Middle frontal gyrus (tissue), 1 donor: ENCODE measurements around the gene GUCY2D.
"Not testable (repeated sequence)": the region's sequence is repeated elsewhere in the genome, so short reads cannot be mapped to it uniquely, and the experiment has no call there.

Experiments
- DNase-seq: peaks from one replicate; pipeline ENCODE4 v3.0.0-alpha.2; 2015; ENCODE audit warnings: low spot score; ENCODE audit errors: extremely low spot score

GUCY2D gene

DNA sequence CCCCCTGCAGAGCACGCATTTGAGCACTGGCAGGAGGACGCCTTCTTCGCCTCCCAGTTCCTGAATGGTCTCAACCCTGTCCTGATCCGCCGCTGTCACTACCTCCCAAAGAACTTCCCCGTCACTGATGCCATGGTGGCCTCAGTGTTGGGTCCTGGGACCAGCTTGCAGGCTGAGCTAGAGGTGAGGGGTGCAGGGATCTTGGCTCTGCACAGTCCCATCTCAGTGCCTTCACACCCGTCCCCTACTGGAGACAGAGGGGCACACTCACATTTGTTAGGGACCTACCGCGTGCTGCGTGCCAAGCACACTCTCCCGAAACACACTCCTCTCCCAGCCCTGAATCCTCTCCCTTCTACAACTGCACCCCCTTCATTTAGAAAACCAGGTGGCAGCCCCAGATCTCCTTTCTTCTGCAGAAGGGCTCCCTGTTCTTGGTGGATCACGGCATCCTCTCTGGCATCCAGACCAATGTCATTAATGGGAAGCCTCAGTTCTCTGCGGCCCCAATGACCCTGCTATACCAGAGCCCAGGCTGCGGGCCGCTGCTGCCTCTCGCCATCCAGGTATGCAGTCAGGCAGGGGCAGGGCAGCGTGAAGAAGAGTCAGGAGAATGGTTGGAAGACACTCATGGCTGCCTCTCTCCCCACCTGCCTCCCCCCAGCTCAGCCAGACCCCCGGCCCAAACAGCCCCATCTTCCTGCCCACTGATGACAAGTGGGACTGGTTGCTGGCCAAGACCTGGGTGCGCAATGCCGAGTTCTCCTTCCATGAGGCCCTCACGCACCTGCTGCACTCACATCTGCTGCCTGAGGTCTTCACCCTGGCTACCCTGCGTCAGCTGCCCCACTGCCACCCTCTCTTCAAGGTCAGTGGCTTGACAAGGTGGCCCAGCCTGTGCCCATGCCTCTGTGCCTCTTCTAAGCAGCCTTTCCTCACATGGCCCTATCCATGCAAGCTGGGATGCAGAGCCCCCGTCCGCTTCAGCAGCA lies 42.7 kb downstream of the GUCY2D start:
- DNase-seq: no peak

- DNase-seq: no peak
These were observed 44.0 kb downstream of the GUCY2D start for GRCh38 chr17:8046306-8046928.

DNA sequence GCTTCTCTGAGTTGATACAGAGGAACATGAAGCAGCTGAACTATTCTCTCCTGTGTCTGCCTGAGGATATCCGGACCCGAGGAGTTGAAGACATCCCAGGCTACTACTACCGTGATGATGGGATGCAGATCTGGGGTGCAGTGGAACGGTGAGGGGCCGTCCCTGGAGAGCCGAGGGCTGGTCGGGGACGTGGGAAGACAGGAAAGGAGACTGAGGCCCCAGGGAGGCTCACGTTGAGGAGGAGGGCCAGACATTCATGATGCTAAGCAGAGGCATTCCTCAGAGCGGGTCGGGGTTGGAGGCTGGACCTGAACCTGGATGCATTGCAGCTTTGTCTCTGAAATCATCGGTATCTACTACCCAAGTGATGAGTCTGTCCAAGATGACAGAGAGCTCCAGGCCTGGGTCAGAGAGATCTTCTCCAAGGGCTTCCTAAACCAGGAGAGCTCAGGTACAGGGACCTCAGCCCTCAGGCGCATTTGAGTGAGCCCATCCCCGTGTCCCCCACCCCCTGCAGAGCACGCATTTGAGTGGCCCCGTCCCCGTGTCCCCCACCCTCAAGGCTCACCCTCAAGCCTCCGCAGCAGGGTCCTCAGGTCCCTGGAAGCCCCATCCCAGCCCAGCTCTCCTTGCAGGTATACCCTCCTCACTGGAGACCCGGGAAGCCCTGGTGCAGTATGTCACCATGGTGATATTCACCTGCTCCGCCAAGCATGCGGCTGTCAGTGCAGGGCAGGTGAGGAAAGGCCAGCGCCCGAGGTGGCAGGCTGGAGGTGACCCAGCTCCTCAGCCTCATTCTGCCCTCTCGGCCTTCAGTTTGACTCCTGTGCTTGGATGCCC lies 44.7 kb downstream of the GUCY2D start:
- DNase-seq: no peak

- no peak for DNase-seq
These were observed 45.3 kb downstream of the GUCY2D start for GRCh38 chr17:8047769-8048110.

DNA sequence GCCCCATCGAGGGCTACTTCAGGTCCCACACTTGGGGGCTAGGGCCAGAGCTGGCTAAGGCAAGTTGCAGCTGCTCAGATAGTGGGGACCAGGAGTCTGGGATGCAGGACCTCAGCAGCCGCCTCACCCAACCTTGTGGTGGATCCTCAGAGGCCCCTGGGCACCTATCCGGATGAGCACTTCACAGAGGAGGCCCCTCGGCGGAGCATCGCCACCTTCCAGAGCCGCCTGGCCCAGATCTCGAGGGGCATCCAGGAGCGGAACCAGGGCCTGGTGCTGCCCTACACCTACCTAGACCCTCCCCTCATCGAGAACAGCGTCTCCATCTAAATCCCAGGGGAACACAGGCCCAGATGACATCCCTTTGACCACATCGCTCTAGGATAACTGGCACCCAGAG lies 45.8 kb downstream of the GUCY2D start:
- DNase-seq: no peak

DNA sequence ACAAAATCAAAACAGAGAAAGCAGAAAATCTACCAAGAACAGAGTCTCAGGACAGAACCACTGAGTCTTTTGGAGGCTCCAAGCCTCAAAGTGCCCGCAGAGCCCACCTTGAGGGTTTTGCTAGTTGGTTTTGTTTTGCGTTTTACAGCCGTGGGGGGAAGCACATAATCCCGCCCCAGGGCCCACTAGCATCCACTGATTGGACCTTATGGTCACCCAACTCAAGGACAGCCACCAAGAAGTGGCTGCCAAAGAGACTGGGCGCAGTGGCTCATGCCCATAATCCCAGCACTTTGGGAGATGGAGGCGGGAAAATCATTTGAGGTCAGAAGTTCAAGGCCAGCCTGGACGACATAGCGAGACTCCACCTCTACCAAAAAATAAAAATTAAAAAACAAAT lies 46.3 kb downstream of the GUCY2D start:
- no peak for DNase-seq

GRCh38 chr17:8051831-8052230 lies 49.4 kb downstream of the GUCY2D start:
- no peak for DNase-seq

DNA sequence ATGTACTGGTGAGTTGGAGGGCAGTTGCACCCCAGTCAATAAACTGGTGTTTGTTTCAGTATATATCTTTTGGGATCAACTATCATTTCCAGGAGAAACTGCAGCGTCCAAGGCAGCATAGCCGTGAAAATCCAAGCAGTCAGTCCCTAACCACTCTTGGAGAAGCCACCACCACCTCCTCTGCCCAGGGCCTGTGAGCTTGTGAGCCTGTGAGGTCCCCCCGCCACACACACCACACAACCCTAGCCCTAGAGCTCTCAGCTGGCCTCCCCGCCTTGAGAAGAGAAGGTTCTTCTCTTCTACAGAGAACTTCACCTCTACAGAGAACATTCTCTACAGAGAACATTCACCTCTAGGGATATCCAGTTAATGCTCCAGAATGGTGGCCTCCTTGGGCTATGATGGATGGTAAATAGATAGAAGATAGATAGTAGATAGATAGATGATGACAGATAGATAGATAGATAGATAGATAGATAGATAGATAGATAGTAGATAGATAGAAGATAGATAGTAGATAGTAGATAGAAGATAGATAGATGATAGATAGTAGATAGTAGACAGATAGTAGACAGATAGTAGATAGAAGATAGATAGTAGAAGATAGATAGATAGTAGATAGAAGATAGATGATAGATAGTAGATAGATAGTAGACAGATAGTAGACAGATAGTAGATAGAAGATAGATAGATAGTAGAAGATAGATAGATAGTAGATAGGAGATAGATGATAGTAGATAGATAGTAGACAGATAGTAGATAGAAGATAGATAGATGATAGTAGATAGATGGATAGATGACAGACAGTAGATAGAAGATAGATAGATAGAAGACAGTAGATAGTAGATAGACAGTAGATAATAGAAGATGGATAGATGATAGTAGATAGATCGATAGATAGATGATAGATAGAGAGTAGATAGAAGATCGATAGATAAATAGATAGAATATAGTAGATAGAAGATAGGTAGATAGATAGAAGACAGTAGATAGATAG lies 50.1 kb downstream of the GUCY2D start:
- no peak for DNase-seq

DNA sequence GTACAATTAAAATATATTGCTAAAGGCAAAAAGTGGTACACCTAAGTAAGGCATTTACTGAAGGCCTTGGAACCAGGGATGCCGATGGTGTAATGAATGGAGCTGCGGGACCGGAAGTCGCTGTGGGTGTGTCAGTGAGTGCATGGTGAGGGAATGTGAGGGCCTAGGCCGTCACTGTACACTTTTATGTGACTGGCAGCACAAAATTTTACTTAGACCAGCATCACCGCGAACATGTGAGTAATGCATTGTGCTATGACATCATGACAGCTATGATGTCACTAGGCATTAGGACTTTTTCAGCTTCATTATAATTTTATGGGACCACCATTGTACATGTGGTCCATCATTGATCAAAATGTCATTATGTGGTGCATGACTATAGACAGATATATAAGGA lies 51.2 kb downstream of the GUCY2D start:
- no peak for DNase-seq

- no peak for DNase-seq
These were observed 53.4 kb downstream of the GUCY2D start for GRCh38 chr17:8055851-8056231.

- DNase-seq: no peak
These were observed 54.0 kb downstream of the GUCY2D start for GRCh38 chr17:8056232-8056975.

DNA sequence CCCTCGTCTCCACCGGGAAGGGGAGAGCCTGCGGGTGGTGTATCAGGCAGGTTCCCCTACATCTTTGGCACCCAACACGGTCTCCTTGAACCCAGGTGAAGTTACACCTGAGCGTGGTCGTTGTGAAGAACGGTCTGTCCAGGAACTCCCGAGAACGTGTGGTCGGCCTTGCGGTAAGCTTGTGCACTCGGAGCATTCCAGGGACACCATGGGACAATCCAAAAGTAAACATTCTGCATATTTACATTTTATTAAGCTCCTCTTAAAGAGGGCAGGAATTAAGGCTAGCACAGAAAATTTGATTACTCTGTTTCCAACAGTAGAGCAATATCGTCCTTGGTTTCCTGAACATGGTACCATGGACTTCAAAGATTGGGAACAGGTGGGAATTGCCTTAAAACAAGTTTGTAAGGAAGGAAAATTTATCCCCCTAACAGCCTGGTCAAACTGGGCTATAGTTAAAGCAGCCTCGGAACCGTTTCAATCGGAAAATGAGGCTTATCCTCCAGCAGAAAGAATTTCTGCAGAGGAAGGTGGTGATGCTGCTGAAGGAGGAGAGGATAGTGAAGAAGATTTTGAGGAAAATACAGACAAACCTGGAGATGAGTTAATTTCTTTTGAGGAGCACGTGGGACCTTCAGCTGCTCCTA lies 54.7 kb downstream of the GUCY2D start:
- no peak for DNase-seq

GRCh38 chr17:8057691-8058114 lies 55.3 kb downstream of the GUCY2D start:
- DNase-seq: peak; percentile 54

GRCh38 chr17:8059131-8059530 lies 56.7 kb downstream of the GUCY2D start:
- no peak for DNase-seq

GRCh38 chr17:8060274-8060673 lies 57.9 kb downstream of the GUCY2D start:
- peak; percentile 69 for DNase-seq

DNA sequence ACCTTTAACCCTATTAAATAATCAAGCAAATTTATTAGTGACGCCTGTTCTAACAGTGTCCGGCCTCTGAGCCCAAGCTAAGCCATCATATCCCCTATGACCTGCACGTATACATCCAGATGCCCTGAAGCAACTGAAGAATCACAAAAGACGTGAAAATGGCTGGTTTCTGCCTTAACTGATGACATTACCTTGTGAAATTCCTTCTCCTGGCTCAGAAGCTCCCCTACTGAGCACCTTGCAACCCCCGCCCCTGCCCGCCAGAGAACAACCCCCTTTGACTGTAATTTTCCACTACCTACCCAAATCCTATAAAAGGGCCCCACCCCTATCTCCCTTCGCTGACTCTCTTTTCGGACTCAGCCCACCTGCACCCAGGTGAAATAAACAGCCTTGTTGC lies 59.4 kb downstream of the GUCY2D start:
- not testable (repeated sequence) for DNase-seq

DNA sequence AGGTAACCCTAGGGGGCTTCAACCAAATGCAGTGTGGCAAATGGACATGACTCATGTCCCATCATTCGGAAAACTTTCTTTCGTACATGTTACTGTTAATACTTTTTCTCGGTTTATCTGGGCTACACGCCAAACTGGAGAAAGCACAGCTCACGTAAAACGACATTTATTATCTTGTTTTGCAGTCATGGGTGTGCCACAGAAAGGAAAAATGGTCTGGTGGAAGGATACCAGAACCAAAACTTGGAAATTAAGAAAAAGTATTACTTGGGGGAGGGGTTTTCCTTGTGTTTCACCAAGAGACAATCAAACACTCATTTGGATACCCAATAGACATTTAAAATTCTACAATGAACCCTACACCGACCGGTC lies 60.0 kb downstream of the GUCY2D start:
- DNase-seq: no peak

DNA sequence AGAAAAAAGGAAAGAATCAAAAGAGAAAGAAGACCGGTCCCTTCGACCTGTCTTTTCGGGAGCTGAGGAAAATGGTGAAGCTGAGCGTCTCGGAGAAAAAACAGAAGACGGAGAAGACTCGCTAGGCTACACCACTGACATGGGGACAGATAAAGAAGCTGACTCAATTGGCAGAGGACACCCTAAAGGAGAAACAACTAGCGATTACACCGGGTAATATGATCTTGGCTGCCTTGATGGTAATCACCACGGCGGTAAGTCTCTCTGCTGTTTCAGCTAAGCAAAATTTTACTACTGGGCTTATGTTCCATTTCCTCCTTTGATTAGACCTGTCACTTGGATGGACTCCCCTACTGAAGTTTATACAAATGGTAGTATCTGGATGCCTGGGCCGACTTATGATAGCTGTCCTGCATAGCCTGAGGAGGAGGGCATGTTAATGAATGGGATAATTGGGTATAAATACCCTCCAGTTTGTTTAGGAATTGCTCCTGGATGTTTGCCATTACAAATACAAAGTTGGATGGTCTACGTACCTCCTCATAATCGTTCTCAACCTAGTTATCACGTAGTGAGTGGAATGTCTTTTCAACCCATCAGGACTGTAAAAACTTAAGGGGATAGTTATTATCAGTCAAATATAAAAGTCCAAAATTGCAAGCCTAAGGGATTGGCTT lies 60.5 kb downstream of the GUCY2D start:
- no peak for DNase-seq
